ENCODE results near the gene EGR2. TPM values are rescaled to one million over a fixed set of nuclear protein-coding genes. Genes with fewer than 3 reads are reported as not detected.

Gene EGR2
- total RNA-seq, 1 experiment from 2014 or later, result 0.92 TPM

DNA sequence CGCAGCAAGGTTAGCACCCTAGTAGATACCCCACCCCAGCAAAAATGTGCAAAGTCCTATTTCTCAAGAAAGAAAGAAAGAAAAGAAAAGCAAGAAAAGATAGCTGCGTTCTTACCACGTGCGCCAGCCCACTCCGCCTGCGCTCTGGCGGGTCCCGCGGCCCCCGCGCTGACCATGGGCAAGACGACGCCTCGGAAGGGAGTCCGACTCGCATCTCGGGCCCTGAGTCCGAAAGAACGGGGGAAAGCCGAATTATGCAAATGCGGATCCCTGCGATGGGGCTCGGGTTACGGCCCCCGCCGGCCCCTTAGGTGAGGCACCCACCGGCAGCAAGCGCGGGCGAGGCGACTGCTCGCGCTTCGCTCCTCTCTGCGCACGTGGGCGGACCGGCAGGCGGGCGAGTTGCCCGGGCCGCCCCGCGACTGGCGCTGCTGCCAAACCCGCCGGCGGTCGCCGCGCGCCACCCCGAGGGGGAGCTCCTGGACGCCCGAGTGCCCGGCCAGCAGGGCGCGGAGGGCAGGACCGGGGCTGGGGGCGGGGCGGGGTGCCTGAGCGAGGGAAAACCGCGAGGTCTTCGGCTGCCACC is 2.4 kb upstream of the EGR2 start (continued):
- TF ChIP-seq, protein P1, sequence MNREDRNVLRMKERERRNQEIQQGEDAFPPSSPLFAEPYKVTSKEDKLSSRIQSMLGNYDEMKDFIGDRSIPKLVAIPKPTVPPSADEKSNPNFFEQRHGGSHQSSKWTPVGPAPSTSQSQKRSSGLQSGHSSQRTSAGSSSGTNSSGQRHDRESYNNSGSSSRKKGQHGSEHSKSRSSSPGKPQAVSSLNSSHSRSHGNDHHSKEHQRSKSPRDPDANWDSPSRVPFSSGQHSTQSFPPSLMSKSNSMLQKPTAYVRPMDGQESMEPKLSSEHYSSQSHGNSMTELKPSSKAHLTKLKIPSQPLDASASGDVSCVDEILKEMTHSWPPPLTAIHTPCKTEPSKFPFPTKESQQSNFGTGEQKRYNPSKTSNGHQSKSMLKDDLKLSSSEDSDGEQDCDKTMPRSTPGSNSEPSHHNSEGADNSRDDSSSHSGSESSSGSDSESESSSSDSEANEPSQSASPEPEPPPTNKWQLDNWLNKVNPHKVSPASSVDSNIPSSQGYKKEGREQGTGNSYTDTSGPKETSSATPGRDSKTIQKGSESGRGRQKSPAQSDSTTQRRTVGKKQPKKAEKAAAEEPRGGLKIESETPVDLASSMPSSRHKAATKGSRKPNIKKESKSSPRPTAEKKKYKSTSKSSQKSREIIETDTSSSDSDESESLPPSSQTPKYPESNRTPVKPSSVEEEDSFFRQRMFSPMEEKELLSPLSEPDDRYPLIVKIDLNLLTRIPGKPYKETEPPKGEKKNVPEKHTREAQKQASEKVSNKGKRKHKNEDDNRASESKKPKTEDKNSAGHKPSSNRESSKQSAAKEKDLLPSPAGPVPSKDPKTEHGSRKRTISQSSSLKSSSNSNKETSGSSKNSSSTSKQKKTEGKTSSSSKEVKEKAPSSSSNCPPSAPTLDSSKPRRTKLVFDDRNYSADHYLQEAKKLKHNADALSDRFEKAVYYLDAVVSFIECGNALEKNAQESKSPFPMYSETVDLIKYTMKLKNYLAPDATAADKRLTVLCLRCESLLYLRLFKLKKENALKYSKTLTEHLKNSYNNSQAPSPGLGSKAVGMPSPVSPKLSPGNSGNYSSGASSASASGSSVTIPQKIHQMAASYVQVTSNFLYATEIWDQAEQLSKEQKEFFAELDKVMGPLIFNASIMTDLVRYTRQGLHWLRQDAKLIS (CRISPR knock-in tag; IDR thresholded peaks at IDR 0.05; ENCODE audit: borderline replicate concordance), result 0 out of 2 replicates have a peak, but pooled peaks have one; percentile 12
- TF ChIP-seq IRF2 (CRISPR knock-in tag; IDR thresholded peaks at IDR 0.05; ENCODE audit: borderline replicate concordance, low read depth) (0 out of 2 replicates have a peak, but pooled peaks have one; percentile 42), ZNF138 (CRISPR knock-in tag; conservative IDR thresholded peaks at IDR 0.05) (peak; percentile 92), NR1H2 (CRISPR knock-in tag; IDR thresholded peaks at IDR 0.05) (peak; percentile 71), HMGA2 (CRISPR knock-in tag; IDR thresholded peaks at IDR 0.05) (no peak), MYBL2 (CRISPR knock-in tag; IDR thresholded peaks at IDR 0.05) (peak; percentile 92), ZNF416 (CRISPR knock-in tag; IDR thresholded peaks at IDR 0.05) (no peak), SP1 (CRISPR knock-in tag; conservative IDR thresholded peaks at IDR 0.05) (peak; percentile 69), CREM (CRISPR knock-in tag; IDR thresholded peaks at IDR 0.05) (peak; percentile 89), ZNF317 (CRISPR knock-in tag; IDR thresholded peaks at IDR 0.05; ENCODE audit: borderline replicate concordance, low read depth) (peak; percentile 83), SMAD3 (CRISPR knock-in tag; IDR thresholded peaks at IDR 0.05; ENCODE audit: borderline replicate concordance) (peak; percentile 88), ZNF671 (CRISPR knock-in tag; IDR thresholded peaks at IDR 0.05) (no peak), ZNF219 (CRISPR knock-in tag; IDR thresholded peaks at IDR 0.05; ENCODE audit: borderline replicate concordance) (peak; percentile 92), NR3C1 (CRISPR knock-in tag; conservative IDR thresholded peaks at IDR 0.05; ENCODE audit: low read depth) (0 out of 2 replicates have a peak, but pooled peaks have one; percentile 37), KAT7 (CRISPR knock-in tag; IDR thresholded peaks at IDR 0.05; ENCODE audit: borderline replicate concordance) (no peak), ESRRA (CRISPR knock-in tag; IDR thresholded peaks at IDR 0.05; ENCODE audit: borderline replicate concordance) (peak; percentile 95), GTF2I (CRISPR knock-in tag; conservative IDR thresholded peaks at IDR 0.05) (no peak), CBFB (CRISPR knock-in tag; IDR thresholded peaks at IDR 0.05; ENCODE audit: low read depth) (no peak), SOX15 (CRISPR knock-in tag; IDR thresholded peaks at IDR 0.05) (no peak)
- TF ChIP-seq, protein P2, sequence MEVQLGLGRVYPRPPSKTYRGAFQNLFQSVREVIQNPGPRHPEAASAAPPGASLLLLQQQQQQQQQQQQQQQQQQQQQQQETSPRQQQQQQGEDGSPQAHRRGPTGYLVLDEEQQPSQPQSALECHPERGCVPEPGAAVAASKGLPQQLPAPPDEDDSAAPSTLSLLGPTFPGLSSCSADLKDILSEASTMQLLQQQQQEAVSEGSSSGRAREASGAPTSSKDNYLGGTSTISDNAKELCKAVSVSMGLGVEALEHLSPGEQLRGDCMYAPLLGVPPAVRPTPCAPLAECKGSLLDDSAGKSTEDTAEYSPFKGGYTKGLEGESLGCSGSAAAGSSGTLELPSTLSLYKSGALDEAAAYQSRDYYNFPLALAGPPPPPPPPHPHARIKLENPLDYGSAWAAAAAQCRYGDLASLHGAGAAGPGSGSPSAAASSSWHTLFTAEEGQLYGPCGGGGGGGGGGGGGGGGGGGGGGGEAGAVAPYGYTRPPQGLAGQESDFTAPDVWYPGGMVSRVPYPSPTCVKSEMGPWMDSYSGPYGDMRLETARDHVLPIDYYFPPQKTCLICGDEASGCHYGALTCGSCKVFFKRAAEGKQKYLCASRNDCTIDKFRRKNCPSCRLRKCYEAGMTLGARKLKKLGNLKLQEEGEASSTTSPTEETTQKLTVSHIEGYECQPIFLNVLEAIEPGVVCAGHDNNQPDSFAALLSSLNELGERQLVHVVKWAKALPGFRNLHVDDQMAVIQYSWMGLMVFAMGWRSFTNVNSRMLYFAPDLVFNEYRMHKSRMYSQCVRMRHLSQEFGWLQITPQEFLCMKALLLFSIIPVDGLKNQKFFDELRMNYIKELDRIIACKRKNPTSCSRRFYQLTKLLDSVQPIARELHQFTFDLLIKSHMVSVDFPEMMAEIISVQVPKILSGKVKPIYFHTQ (CRISPR knock-in tag; IDR thresholded peaks at IDR 0.05), result 0 out of 2 replicates have a peak, but pooled peaks have one; percentile 35
- TF ChIP-seq, protein P3, sequence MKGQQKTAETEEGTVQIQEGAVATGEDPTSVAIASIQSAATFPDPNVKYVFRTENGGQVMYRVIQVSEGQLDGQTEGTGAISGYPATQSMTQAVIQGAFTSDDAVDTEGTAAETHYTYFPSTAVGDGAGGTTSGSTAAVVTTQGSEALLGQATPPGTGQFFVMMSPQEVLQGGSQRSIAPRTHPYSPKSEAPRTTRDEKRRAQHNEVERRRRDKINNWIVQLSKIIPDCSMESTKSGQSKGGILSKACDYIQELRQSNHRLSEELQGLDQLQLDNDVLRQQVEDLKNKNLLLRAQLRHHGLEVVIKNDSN (CRISPR knock-in tag; IDR thresholded peaks at IDR 0.05), result peak; percentile 73; the same call in 1 of the 2 replicates
- TF ChIP-seq, protein P4, sequence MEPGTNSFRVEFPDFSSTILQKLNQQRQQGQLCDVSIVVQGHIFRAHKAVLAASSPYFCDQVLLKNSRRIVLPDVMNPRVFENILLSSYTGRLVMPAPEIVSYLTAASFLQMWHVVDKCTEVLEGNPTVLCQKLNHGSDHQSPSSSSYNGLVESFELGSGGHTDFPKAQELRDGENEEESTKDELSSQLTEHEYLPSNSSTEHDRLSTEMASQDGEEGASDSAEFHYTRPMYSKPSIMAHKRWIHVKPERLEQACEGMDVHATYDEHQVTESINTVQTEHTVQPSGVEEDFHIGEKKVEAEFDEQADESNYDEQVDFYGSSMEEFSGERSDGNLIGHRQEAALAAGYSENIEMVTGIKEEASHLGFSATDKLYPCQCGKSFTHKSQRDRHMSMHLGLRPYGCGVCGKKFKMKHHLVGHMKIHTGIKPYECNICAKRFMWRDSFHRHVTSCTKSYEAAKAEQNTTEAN (CRISPR knock-in tag; IDR thresholded peaks at IDR 0.05), result peak; percentile 94
- TF ChIP-seq, protein P5, sequence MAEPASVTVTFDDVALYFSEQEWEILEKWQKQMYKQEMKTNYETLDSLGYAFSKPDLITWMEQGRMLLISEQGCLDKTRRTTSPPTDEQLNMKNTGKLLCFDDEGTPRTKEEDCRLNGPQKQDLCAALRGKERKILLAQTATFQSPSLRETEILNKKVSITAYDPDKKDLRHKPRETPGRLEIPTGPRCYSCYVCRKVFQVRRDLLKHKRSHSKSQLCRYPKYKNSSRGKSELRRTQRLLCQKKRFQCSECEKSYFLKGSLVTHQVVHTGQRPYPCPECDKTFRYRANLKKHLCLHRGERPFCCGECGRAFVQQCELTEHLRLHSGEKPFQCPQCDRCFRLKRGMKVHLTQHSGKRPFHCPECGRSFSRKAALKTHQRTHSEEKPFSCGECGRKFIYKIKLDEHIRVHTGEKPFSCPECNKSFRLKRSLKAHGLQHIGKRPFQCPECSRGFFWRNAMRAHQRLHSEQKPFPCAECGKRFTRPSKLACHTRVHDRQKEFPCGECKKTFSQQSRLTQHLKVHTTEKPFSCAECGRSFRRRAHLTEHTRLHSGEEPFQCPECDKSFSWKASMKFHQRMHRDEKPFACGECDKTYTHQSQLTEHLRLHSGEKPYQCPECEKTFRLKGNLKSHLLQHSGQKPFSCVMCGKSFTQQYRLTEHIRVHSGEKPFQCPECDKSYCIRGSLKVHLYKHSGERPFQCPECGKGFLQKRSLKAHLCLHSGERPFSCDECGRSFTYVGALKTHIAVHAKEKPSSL (CRISPR knock-in tag; conservative IDR thresholded peaks at IDR 0.05), result no peak
- TF ChIP-seq, protein P6, sequence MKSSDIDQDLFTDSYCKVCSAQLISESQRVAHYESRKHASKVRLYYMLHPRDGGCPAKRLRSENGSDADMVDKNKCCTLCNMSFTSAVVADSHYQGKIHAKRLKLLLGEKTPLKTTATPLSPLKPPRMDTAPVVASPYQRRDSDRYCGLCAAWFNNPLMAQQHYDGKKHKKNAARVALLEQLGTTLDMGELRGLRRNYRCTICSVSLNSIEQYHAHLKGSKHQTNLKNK (CRISPR knock-in tag; IDR thresholded peaks at IDR 0.05), result no peak
- TF ChIP-seq, protein P7, sequence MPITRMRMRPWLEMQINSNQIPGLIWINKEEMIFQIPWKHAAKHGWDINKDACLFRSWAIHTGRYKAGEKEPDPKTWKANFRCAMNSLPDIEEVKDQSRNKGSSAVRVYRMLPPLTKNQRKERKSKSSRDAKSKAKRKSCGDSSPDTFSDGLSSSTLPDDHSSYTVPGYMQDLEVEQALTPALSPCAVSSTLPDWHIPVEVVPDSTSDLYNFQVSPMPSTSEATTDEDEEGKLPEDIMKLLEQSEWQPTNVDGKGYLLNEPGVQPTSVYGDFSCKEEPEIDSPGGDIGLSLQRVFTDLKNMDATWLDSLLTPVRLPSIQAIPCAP (CRISPR knock-in tag; IDR thresholded peaks at IDR 0.05), result peak; percentile 97
- TF ChIP-seq, protein P8, sequence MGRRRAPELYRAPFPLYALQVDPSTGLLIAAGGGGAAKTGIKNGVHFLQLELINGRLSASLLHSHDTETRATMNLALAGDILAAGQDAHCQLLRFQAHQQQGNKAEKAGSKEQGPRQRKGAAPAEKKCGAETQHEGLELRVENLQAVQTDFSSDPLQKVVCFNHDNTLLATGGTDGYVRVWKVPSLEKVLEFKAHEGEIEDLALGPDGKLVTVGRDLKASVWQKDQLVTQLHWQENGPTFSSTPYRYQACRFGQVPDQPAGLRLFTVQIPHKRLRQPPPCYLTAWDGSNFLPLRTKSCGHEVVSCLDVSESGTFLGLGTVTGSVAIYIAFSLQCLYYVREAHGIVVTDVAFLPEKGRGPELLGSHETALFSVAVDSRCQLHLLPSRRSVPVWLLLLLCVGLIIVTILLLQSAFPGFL (CRISPR knock-in tag; IDR thresholded peaks at IDR 0.05; ENCODE audit: borderline replicate concordance), result peak; percentile 89; the same call in 1 of the 2 replicates
